PC-9 (cell line): ENCODE measurements around the gene TMEM18. TPM values are rescaled to one million over a fixed set of nuclear protein-coding genes. Genes with fewer than 3 reads are reported as not detected.

Source experiments
- BruUV-seq: library from RNA; stranded (reverse); fragments of 400-500 nt; replicated peaks from 2 replicates; lab custom pipeline; 2021; lab: Mats Ljungman, UMichigan
- CTCF ChIA-PET: fragments of 300-600 bp; sonication (Branson Sonifier 250); formaldehyde crosslinking; loops from one replicate; lab custom pipeline; 2022; ENCODE audit warnings: antibody characterized with exemption; lab: Charles Lee
- POLR2A ChIA-PET: fragments of 300-600 bp; sonication (Branson Sonifier 250); formaldehyde crosslinking; loops from one replicate; lab custom pipeline; 2022; ENCODE audit warnings: antibody characterized with exemption; ENCODE audit not compliant: unreplicated experiment; lab: Charles Lee
- DNase-seq, 2 experiments: peaks; one replicate each; pipeline versions ENCODE4 v3.0.0 to v3.0.0-alpha.2; 2015 to 2022; ENCODE audit warnings: mixed read lengths in 1 of 2
- H2AFZ ChIP-seq: fragments of 200-600 bp; sonication (generic); 2 replicates; pipeline ENCODE4 v1.8.1; 2017; ENCODE audit warnings: antibody characterized with exemption
- H3F3A ChIP-seq: fragments of 200-600 bp; sonication (generic); 2 replicates; pipeline ENCODE4 v1.8.1; 2017; ENCODE audit warnings: antibody characterized with exemption, mild to moderate bottlenecking, low read depth; ENCODE audit not compliant: insufficient read depth
- H3K27ac ChIP-seq: fragments of 200-600 bp; sonication (generic); 2 replicates; pipeline ENCODE4 v1.6.1; 2016; ENCODE audit warnings: mixed run types
- H3K27me3 ChIP-seq: fragments of 200-600 bp; sonication (generic); 2 replicates; pipeline ENCODE4 v1.6.1; 2016; ENCODE audit warnings: low read depth, mixed run types; ENCODE audit not compliant: insufficient read depth
- H3K36me3 ChIP-seq: fragments of 200-600 bp; sonication (generic); 2 replicates; pipeline ENCODE4 v1.6.1; 2016; ENCODE audit warnings: low read depth, mixed run types
- H3K4me1 ChIP-seq: fragments of 200-600 bp; sonication (generic); replicated peaks from 2 replicates; pipeline ENCODE4 v1.6.1; 2016; ENCODE audit warnings: mixed run types; ENCODE audit not compliant: insufficient read depth
- H3K4me2 ChIP-seq: fragments of 200-600 bp; sonication (generic); 2 replicates; pipeline ENCODE4 v1.6.1; 2017; ENCODE audit warnings: mixed run types
- H3K4me3 ChIP-seq: fragments of 200-600 bp; sonication (generic); 2 replicates; pipeline ENCODE4 v1.6.1; 2016; ENCODE audit warnings: mixed run types
- H3K79me2 ChIP-seq: fragments of 200-600 bp; sonication (generic); 2 replicates; pipeline ENCODE4 v1.6.1; 2017; ENCODE audit warnings: low read depth, mixed run types
- H3K9me2 ChIP-seq: fragments of 200-600 bp; sonication (generic); 2 replicates; pipeline ENCODE4 v1.8.1; 2017; ENCODE audit warnings: mild to moderate bottlenecking; ENCODE audit not compliant: insufficient read depth
- H3K9me3 ChIP-seq: fragments of 200-600 bp; sonication (generic); 2 replicates; pipeline ENCODE4 v1.8.1; 2016; ENCODE audit warnings: low read depth; ENCODE audit not compliant: insufficient read depth
- H4K20me1 ChIP-seq: fragments of 200-600 bp; sonication (generic); 2 replicates; pipeline ENCODE4 v1.8.1; 2017; ENCODE audit not compliant: insufficient read depth
- EZH2 ChIP-seq: fragments of 200-600 bp; sonication (generic); IDR thresholded peaks from 2 replicates; pipeline ENCODE4 v1.8.0; 2017; ENCODE audit warnings: antibody characterized with exemption, low read depth
- intact Hi-C: fragments of 100-400 bp; cut with micrococcal nuclease; formaldehyde crosslinking; loops from one replicate; pipeline ENCODE4 v1.10.0; 2022; ENCODE audit not compliant: unreplicated experiment
- total RNA-seq: library from RNA; stranded (reverse); gene quantifications from 2 replicates; pipeline ENCODE4 v1.2.3, GENCODE V29; 2021
- TF ChIP-seq, protein P1 (sequence below): fragments of 200-600 bp; sonication (generic); conservative IDR thresholded peaks from 2 replicates; pipeline ENCODE4 v1.6.1; 2017; ENCODE audit warnings: mixed run types, antibody characterized with exemption, mild to moderate bottlenecking, moderate library complexity

TMEM18 gene
- total RNA-seq, 1 experiment from 2014 or later, result 30.5 TPM

- intact Hi-C loops, result loop anchor here (1.0 to 2.0 kb wide), 2 partner anchors 392 to 465 kb away; no protein-coding TSS in a partner anchor
- H2AFZ ChIP-seq, result no peak overlapping the region
- ChIA-PET CTCF (no interaction called here), POLR2A (no interaction called here)
- no peaks in the 10 kb centered on the region for H3K79me2 ChIP-seq
- no peaks in the 10 kb centered on the region for H3K9me2 ChIP-seq
- BruUV-seq, result no TSS peak
- H4K20me1 ChIP-seq, result no peaks in the 10 kb centered on the region
- no peak overlapping the region for H3K4me3 ChIP-seq
- H3K4me1 ChIP-seq, result peaks cover 8% of the 10 kb centered on the region
- H3K4me2 ChIP-seq, result no peak overlapping the region
- TF ChIP-seq EZH2, result no peak
- TF ChIP-seq, protein P1, sequence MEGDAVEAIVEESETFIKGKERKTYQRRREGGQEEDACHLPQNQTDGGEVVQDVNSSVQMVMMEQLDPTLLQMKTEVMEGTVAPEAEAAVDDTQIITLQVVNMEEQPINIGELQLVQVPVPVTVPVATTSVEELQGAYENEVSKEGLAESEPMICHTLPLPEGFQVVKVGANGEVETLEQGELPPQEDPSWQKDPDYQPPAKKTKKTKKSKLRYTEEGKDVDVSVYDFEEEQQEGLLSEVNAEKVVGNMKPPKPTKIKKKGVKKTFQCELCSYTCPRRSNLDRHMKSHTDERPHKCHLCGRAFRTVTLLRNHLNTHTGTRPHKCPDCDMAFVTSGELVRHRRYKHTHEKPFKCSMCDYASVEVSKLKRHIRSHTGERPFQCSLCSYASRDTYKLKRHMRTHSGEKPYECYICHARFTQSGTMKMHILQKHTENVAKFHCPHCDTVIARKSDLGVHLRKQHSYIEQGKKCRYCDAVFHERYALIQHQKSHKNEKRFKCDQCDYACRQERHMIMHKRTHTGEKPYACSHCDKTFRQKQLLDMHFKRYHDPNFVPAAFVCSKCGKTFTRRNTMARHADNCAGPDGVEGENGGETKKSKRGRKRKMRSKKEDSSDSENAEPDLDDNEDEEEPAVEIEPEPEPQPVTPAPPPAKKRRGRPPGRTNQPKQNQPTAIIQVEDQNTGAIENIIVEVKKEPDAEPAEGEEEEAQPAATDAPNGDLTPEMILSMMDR, result no peak
- H3K9me3 ChIP-seq, result no peaks in the 10 kb centered on the region
- H3K36me3 ChIP-seq, result no peaks in the 10 kb centered on the region
- peak in 1 of 2 experiments; percentile 62 for DNase-seq
- H3K27me3 ChIP-seq, result peaks cover 4% of the 10 kb centered on the region; the same call in 1 of the 2 replicates
- H3F3A ChIP-seq, result peaks cover 19% of the 10 kb centered on the region
- no peak overlapping the region for H3K27ac ChIP-seq
Measured at GRCh38 chr2:637804-638203, 39.4 kb downstream of the TMEM18 start.

- Histone ChIP-seq H3K9me3 (no peaks in the 10 kb centered on the region), H3K4me3 (no peak overlapping the region), H3F3A (peaks cover 19% of the 10 kb centered on the region), H3K27ac (no peak overlapping the region), H3K36me3 (no peaks in the 10 kb centered on the region), H3K27me3 (0 out of 2 replicates have a peak, but pooled peaks cover 4% of the 10 kb centered on the region), H3K4me2 (peak overlapping the region; percentile 1; the same call in 1 of the 2 replicates), H3K9me2 (no peaks in the 10 kb centered on the region), H2AFZ (no peak overlapping the region), H3K79me2 (no peaks in the 10 kb centered on the region), H4K20me1 (no peaks in the 10 kb centered on the region), H3K4me1 (peaks cover 8% of the 10 kb centered on the region)
- no peak for DNase-seq
- intact Hi-C loops, result loop anchor here (1.0 to 2.0 kb wide), 2 partner anchors 391 to 465 kb away; no protein-coding TSS in a partner anchor
- TF ChIP-seq EZH2, result no peak
- TF ChIP-seq, protein P1, result no peak
- POLR2A ChIA-PET, result no interaction called here
- CTCF ChIA-PET, result no interaction called here
- no TSS peak for BruUV-seq
Measured at GRCh38 chr2:637406-637776, 39.8 kb downstream of the TMEM18 start.

GRCh38 chr2:636641-637405 lies 40.4 kb downstream of the TMEM18 start:
- intact Hi-C loops, result loop anchor here (1.0 to 2.0 kb wide), 2 partner anchors 391 to 464 kb away; no protein-coding TSS in a partner anchor
- CTCF ChIA-PET, result no interaction called here
- DNase-seq, result peak; percentile 41 to 43

More at GRCh38 chr2:636641-637405, 40.4 kb downstream of the TMEM18 start:
- Histone ChIP-seq H3F3A (peaks cover 19% of the 10 kb centered on the region), H4K20me1 (no peaks in the 10 kb centered on the region), H3K4me2 (peak overlapping the region; percentile 1; the same call in 1 of the 2 replicates), H3K9me2 (no peaks in the 10 kb centered on the region), H3K4me1 (peaks cover 8% of the 10 kb centered on the region), H3K27me3 (no peaks in the 10 kb centered on the region), H3K4me3 (no peak overlapping the region), H3K9me3 (no peaks in the 10 kb centered on the region), H2AFZ (no peak overlapping the region), H3K36me3 (no peaks in the 10 kb centered on the region), H3K27ac (no peak overlapping the region), H3K79me2 (no peaks in the 10 kb centered on the region)
- no peak for TF ChIP-seq EZH2
- TF ChIP-seq, protein P1, result peak; percentile 93
- BruUV-seq, result no TSS peak
- POLR2A ChIA-PET, result no interaction called here
